Caki2 (cell line): Measurements from ENCODE around the gene TMEM47. TPM values are rescaled to one million over a fixed set of nuclear protein-coding genes. Genes with fewer than 3 reads are reported as not detected.

Experiments used
- DNase-seq: peaks from one replicate; pipeline ENCODE4 v3.0.0-alpha.2; 2015; ENCODE audit warnings: low read depth
- in situ Hi-C: cut with HindIII; loops from 2 replicates; pipeline ENCODE4 v1.10.0; 2016; ENCODE audit warnings: low sequenced_read_pairs, low pct_unique_long_range_greater_than_20kb, mixed read lengths
- total RNA-seq: library from RNA; depleted of rRNA; stranded (reverse); fragments of >200 nt; shearing (Covaris generic); gene quantifications from 2 replicates; pipeline ENCODE4 v1.2.3, GENCODE V29; 2014; ENCODE audit warnings: low replicate concordance

The TMEM47 gene
- total RNA-seq, 1 experiment from 2014 or later: 0.51 TPM

DNA sequence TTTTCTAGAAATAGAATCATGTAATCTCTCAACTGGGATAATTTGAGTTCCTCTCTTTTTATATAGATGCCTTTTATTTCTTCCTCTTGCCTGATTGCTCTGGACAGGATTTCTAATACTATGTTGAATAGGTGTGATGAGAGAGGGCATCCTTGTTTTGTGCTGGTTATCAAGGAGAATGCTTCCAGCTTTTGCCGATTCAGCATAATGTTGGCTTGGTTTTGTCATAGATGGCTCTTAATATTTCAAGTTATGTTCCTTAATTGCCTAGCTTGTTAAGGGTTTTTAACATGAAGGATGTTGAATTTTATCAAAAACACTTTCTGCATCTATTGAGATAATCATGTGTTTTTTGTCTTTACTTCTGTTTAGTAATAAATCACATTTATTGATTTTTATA lies 58.7 kb downstream of the TMEM47 start:
- DNase-seq: no peak
- in situ Hi-C loops: no loop called here

DNA sequence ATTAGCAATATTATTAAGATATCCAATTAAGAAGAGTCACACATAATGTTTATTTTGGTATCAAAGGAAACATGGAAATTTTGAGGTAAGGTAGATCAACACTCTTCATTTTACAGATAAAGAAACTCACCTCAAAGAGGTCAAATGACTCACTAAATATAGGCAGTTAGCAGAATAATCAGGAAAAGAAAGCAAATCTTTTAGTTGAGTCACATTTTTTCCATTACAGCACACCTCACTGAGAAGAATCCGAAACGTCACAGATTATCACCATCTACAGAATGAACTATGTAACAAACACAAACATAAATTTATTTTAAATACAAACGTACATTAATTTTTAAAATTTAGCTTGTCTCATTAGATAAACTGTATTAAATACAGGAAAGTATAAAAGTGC lies 70.1 kb downstream of the TMEM47 start:
- no peak for DNase-seq
- in situ Hi-C loops: no loop called here

DNA sequence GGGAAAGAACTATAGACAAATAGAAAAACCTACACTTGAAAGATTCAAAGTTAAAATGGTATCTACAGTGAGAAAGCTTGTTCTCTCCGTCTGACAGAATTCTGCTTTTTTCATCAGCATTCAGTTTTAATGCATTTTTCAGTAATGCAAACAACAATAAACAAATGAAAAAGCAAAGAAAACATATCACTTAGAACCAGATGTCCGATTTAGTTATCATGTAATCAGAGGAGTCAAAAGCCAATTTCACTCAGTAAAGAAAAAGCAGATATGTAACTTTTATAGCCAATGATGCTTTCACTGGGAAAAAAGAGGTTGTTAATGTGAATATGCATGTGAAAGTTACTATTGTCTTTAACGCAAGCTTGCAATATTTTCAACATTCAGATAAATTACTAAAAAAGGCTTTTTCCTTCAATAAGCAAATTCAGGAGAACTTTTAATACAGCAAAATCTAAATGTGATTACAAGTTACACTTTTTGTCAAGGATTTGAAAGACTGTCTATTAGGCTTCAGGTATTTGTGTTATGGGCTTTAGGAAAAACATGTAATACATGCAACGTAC lies 70.7 kb downstream of the TMEM47 start:
- DNase-seq: no peak
- in situ Hi-C loops: no loop called here

- in situ Hi-C loops: no loop called here
- DNase-seq: no peak
Observed at GRCh38 chrX:34585561-34585960, 71.5 kb downstream of the TMEM47 start.

DNA sequence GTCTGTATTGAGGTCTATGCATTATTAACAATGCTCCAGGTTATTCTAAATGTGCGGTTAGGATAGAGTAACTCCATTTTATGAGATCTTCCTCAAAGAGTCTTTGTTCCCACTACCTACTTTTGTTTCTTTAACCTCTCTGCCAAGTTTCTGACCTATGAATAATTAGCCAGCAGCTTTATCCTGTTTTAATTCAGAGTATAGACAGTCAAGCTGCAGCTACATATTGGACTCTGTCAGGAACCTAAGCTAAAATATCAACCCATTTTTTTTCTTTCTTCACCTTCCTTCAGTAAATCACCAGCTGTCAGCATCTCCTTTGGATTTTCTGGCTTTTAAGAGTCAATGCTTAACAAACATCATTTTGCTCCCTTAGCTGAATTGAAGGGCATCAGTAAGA lies 72.3 kb downstream of the TMEM47 start:
- in situ Hi-C loops: no loop called here
- DNase-seq: no peak

DNA sequence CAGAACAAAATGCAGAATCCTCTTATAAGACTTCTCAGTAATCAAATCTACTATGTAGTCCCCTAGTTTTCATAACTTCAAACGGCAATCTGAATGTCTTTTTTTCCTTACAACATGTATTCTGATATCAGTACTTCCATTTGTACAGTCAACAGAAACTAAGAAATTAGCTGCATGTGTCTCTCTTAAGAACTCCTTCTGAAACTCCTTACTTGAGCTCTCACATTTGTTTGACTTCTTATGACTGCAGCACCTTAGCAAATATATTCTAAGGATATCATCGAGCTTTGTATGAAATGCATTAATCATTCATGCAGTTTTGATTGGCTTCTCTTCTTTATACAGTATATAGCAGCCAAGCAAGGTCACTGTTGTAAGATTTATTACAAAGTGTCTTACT lies 77.0 kb downstream of the TMEM47 start:
- in situ Hi-C loops: no loop called here
- DNase-seq: no peak

GRCh38 chrX:34578237-34578636 lies 78.8 kb downstream of the TMEM47 start:
- in situ Hi-C loops: no loop called here
- peak; percentile 6 for DNase-seq
